Astrocyte (in vitro differentiated cells and primary cell): ENCODE data around the gene C1orf50. TPM values are rescaled to one million over a fixed set of nuclear protein-coding genes. Genes with fewer than 3 reads are reported as not detected.

Experiments
- DNase-seq: peaks from one replicate; pipeline ENCODE4 v3.0.0-alpha.2; 2010; ENCODE audit warnings: low read depth
- FAIRE-seq: peaks from 2 replicates; lab custom pipeline; 2011; peaks lifted over from hg19 to GRCh38; lab: Jason Lieb, UNC
- H2AFZ ChIP-seq: 2 replicates; pipeline ENCODE4 v1.6.0; 2012; ENCODE audit warnings: low read depth, low read length, inconsistent platforms
- H3K27ac ChIP-seq: 2 replicates; pipeline ENCODE4 v1.5.1; 2011; ENCODE audit warnings: low read depth, low read length, inconsistent platforms
- H3K27me3 ChIP-seq: 2 replicates; pipeline ENCODE4 v1.6.0; 2011; ENCODE audit warnings: low read length, inconsistent platforms; ENCODE audit not compliant: insufficient read depth
- H3K36me3 ChIP-seq: 2 replicates; pipeline ENCODE4 v1.5.1; 2011; ENCODE audit warnings: low read length, inconsistent platforms; ENCODE audit not compliant: insufficient read depth
- H3K4me1 ChIP-seq: 2 replicates; pipeline ENCODE4 v1.5.1; 2011; ENCODE audit warnings: low read length, inconsistent platforms; ENCODE audit not compliant: insufficient read depth
- H3K4me2 ChIP-seq: 2 replicates; pipeline ENCODE4 v1.6.0; 2012; ENCODE audit warnings: low read length, inconsistent platforms
- H3K4me3 ChIP-seq: 2 replicates; pipeline ENCODE4 v1.5.1; 2011; ENCODE audit warnings: low read depth, mild to moderate bottlenecking, low read length, inconsistent platforms; ENCODE audit not compliant: insufficient read depth
- H3K79me2 ChIP-seq: 2 replicates; pipeline ENCODE4 v1.6.0; 2012; ENCODE audit warnings: mild to moderate bottlenecking, low read length, inconsistent platforms; ENCODE audit not compliant: insufficient read depth
- H3K9ac ChIP-seq: 2 replicates; pipeline ENCODE4 v1.6.0; 2012; ENCODE audit warnings: mild to moderate bottlenecking, low read length, inconsistent platforms
- H3K9me3 ChIP-seq: 2 replicates; pipeline ENCODE4 v1.5.1; 2012; ENCODE audit warnings: low read depth, mild to moderate bottlenecking, low read length, inconsistent platforms; ENCODE audit not compliant: insufficient read depth
- H4K20me1 ChIP-seq: 2 replicates; pipeline ENCODE4 v1.6.0; 2012; ENCODE audit warnings: low read length, inconsistent platforms; ENCODE audit not compliant: insufficient read depth
- H3K27ac Mint-ChIP-seq: one replicate; pipeline ENCODE4 v1.8.0; 2021; ENCODE audit warnings: mild to moderate bottlenecking, mixed read lengths; ENCODE audit not compliant: unreplicated experiment
- H3K27me3 Mint-ChIP-seq: one replicate; pipeline ENCODE4 v1.8.0; 2021; ENCODE audit warnings: low read depth, mixed read lengths; ENCODE audit not compliant: unreplicated experiment
- H3K36me3 Mint-ChIP-seq: one replicate; pipeline ENCODE4 v1.8.0; 2021; ENCODE audit warnings: low read depth, mixed read lengths; ENCODE audit not compliant: unreplicated experiment
- H3K4me1 Mint-ChIP-seq: one replicate; pipeline ENCODE4 v1.8.0; 2021; ENCODE audit warnings: low read depth, mixed read lengths; ENCODE audit not compliant: unreplicated experiment
- H3K4me3 Mint-ChIP-seq: one replicate; pipeline ENCODE4 v1.8.0; 2021; ENCODE audit warnings: mild to moderate bottlenecking, moderate library complexity, mixed read lengths; ENCODE audit not compliant: unreplicated experiment
- H3K9me3 Mint-ChIP-seq: one replicate; pipeline ENCODE4 v1.8.0; 2021; ENCODE audit warnings: mild to moderate bottlenecking, mixed read lengths; ENCODE audit not compliant: unreplicated experiment
- CTCF ChIP-seq: IDR thresholded peaks from 2 replicates; pipeline ENCODE4 v1.5.1; 2011; ENCODE audit warnings: low read depth, mild to moderate bottlenecking, inconsistent platforms, low read length, moderate library complexity; ENCODE audit not compliant: insufficient read depth
- EZH2 ChIP-seq: IDR thresholded peaks from 2 replicates; pipeline ENCODE4 v1.6.1; 2012; ENCODE audit warnings: mild to moderate bottlenecking, low read length, inconsistent platforms; ENCODE audit not compliant: insufficient read depth
- total RNA-seq: library from RNA; stranded (reverse); gene quantifications from 2 replicates; pipeline ENCODE4 v1.2.1, GENCODE V29; 2021

Gene C1orf50
- total RNA-seq, 1 donor from 2014 or later, result 9.5 TPM

- H3K4me2 ChIP-seq, result peak overlapping the region; percentile 97
- Mint-ChIP-seq H3K36me3 (no peaks in the 10 kb centered on the region), H3K27ac (peak overlapping the region; percentile 27), H3K27me3 (no peaks in the 10 kb centered on the region), H3K4me3 (peak overlapping the region; percentile 81), H3K9me3 (peaks cover 5% of the 10 kb centered on the region), H3K4me1 (peaks cover 10% of the 10 kb centered on the region)
- H3K9ac ChIP-seq, result peak overlapping the region; percentile 96
- H3K4me1 ChIP-seq, result peaks cover 16% of the 10 kb centered on the region
- peak overlapping the region; percentile 71 for H3K4me3 ChIP-seq
- H2AFZ ChIP-seq, result peak overlapping the region; percentile 57
- H4K20me1 ChIP-seq, result peaks cover 5% of the 10 kb centered on the region
- FAIRE-seq (no peak), DNase-seq (no peak)
- no peak overlapping the region for H3K27ac ChIP-seq
- H3K27me3 ChIP-seq, result no peaks in the 10 kb centered on the region
- H3K36me3 ChIP-seq, result no peaks in the 10 kb centered on the region
- TF ChIP-seq CTCF (no peak), EZH2 (no peak)
- H3K9me3 ChIP-seq, result no peaks in the 10 kb centered on the region
- peaks cover 17% of the 10 kb centered on the region for H3K79me2 ChIP-seq
These were observed 50.4 kb downstream of the C1orf50 start for GRCh38 chr1:42817440-42817767.

- H3K27ac Mint-ChIP-seq, result no peak overlapping the region
- Histone ChIP-seq H3K4me3 (peak overlapping the region; percentile 71), H3K4me1 (peaks cover 16% of the 10 kb centered on the region), H3K27ac (no peak overlapping the region), H3K79me2 (peaks cover 17% of the 10 kb centered on the region), H3K9me3 (no peaks in the 10 kb centered on the region), H3K27me3 (no peaks in the 10 kb centered on the region), H3K4me2 (peak overlapping the region; percentile 97), H4K20me1 (peaks cover 5% of the 10 kb centered on the region), H3K36me3 (no peaks in the 10 kb centered on the region), H2AFZ (no peak overlapping the region), H3K9ac (peak overlapping the region; percentile 96)
- peaks cover 5% of the 10 kb centered on the region for H3K9me3 Mint-ChIP-seq
- TF ChIP-seq CTCF (no peak), EZH2 (no peak)
- peak overlapping the region; percentile 81 for H3K4me3 Mint-ChIP-seq
- H3K27me3 Mint-ChIP-seq, result no peaks in the 10 kb centered on the region
- no peaks in the 10 kb centered on the region for H3K36me3 Mint-ChIP-seq
- peaks cover 14% of the 10 kb centered on the region for H3K4me1 Mint-ChIP-seq
- DNase-seq, result no peak
- FAIRE-seq, result no peak
These were observed 50.9 kb downstream of the C1orf50 start for GRCh38 chr1:42817976-42818375.

GRCh38 chr1:42820813-42821212, 53.8 kb downstream of the C1orf50 start:
- Histone ChIP-seq H3K4me2 (no peak overlapping the region), H3K9ac (no peak overlapping the region), H2AFZ (no peak overlapping the region), H3K27ac (no peak overlapping the region), H3K4me3 (no peak overlapping the region), H4K20me1 (peaks cover 5% of the 10 kb centered on the region), H3K9me3 (no peaks in the 10 kb centered on the region), H3K27me3 (no peaks in the 10 kb centered on the region), H3K4me1 (peaks cover 15% of the 10 kb centered on the region), H3K79me2 (peaks cover 17% of the 10 kb centered on the region), H3K36me3 (no peaks in the 10 kb centered on the region)
- DNase-seq (no peak), FAIRE-seq (no peak)
- Mint-ChIP-seq H3K36me3 (peaks cover 2% of the 10 kb centered on the region), H3K27me3 (no peaks in the 10 kb centered on the region), H3K9me3 (no peaks in the 10 kb centered on the region), H3K4me1 (peaks cover 14% of the 10 kb centered on the region), H3K4me3 (no peak overlapping the region), H3K27ac (no peak overlapping the region)
- TF ChIP-seq CTCF (no peak), EZH2 (no peak)
